GM12864 (cell line): ENCODE results near the gene NES.

Source experiments
- DNase-seq: peaks from one replicate; pipeline ENCODE4 v3.0.0-alpha.2; 2011; ENCODE audit warnings: low read depth
- H3K4me3 ChIP-seq: 2 replicates; pipeline ENCODE4 v1.5.1; 2011; ENCODE audit warnings: mild to moderate bottlenecking, low read depth, low read length, control low read depth
- TF ChIP-seq, protein P1 (sequence below): IDR thresholded peaks from 2 replicates; pipeline ENCODE4 v1.5.1; 2011; ENCODE audit warnings: low read depth, mild to moderate bottlenecking, moderate library complexity, low read length, control low read depth, inconsistent platforms; ENCODE audit errors: missing control alignments

Gene NES

DNA sequence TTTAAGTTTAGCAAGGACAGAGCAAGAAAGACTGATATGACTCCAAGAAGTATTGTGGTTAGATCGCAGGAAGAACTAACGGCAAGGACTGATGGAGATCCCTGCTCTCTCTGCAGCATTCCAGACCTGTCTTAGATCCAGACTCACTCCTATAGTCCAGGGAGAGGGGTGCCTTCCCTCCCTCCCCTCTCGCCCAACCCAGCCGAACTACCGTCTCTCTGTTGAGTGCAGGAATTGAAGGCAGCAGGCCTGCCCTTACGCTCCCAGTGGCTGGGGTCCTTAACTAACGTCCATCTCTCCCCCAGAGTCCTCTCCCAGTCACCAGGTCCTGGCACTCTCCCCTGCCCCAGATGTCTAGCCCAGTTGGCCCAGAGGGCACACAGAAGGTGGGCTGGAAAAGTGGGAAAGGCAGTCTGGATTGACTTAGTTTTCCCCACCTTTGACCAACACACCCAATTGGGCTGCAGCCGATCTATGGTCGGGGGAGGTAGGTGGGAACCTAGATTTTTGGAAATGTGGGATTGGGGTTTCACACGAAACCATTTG lies 27.0 kb upstream of the NES start:
- H3K4me3 ChIP-seq = no peak overlapping the region
- TF ChIP-seq, protein P1, sequence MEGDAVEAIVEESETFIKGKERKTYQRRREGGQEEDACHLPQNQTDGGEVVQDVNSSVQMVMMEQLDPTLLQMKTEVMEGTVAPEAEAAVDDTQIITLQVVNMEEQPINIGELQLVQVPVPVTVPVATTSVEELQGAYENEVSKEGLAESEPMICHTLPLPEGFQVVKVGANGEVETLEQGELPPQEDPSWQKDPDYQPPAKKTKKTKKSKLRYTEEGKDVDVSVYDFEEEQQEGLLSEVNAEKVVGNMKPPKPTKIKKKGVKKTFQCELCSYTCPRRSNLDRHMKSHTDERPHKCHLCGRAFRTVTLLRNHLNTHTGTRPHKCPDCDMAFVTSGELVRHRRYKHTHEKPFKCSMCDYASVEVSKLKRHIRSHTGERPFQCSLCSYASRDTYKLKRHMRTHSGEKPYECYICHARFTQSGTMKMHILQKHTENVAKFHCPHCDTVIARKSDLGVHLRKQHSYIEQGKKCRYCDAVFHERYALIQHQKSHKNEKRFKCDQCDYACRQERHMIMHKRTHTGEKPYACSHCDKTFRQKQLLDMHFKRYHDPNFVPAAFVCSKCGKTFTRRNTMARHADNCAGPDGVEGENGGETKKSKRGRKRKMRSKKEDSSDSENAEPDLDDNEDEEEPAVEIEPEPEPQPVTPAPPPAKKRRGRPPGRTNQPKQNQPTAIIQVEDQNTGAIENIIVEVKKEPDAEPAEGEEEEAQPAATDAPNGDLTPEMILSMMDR = no peak
- DNase-seq = no peak

DNA sequence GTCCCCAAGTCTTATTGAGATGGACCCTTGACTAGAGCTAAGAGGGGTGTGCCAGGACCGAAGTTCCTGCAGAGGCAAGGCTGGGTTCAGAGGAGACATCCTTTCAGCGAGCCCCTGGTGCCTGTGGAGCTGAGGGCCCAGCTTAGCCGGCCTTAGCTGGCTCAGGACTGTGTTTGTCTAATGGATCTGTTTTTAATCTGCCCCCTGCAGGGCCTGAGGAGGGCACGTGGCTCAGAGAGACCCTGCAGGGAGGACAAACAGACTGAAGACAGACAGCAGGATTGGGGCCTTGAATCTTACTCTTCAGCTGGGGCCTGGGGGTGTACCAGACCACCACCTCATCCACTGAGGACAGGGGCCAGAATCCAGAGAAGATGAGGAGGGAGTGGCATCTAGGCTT lies 26.5 kb upstream of the NES start:
- H3K4me3 ChIP-seq = no peak overlapping the region
- TF ChIP-seq, protein P1 = no peak
- no peak for DNase-seq

DNA sequence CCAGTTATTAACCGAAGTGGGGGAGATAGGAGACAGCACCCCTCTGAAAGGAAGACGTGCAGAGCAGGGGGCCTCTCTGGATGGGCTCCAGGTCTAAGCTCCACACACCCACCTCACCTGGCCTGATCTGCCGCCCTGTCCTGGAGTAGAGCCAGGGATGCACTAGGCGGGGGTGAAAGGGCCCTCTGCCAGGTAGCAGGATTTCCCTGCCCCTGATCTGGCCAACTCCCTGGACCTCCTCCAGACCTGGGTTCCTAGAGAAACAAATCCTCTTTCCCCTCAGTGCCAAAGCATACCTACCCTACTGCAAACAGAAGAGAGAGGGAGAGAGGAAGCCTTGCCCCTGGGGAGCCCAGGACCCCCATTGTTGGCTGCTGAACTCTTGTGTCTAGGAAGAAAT lies 26.1 kb upstream of the NES start:
- H3K4me3 ChIP-seq = no peak overlapping the region
- DNase-seq = no peak
- TF ChIP-seq, protein P1 = no peak

DNA sequence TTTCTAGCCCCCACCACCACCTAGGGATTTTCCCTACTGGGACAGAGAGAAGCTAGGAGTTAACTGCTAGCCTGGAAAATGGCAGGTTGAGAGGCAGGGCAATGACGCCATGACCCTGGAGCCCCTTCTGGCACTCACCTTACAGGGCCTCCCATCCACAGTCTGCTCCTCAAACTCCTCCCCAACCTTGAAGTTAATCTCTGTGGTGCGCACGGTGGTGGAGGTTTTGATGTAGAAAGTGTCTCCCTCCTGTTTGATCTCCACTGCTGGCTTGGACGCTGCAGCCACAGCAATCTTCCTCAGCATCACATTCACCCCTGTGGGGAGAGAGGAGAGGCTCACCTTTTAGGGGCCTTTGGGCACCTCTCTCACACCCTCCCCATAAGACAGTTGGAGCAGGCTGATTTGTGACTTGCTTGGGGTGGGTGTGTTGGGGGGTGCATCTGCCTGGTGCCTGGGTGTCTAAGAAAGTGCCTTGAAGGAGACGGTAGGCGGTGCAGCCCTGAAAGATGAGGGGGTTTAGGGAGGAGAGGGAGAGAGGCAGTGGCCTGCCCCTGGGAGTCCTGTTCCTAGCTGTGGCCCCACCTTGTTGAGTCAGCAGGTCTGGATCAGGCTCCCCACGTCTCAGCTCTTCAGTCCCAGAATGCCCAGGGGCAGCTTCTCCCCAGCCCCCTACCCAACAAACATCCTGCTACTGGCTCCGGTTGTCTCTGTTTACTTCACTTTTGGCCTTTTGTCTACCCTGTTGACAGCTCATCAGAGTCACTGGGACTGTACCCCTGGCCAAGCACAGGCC lies 23.7 kb upstream of the NES start:
- TF ChIP-seq, protein P1 = no peak
- no peak for DNase-seq

DNA sequence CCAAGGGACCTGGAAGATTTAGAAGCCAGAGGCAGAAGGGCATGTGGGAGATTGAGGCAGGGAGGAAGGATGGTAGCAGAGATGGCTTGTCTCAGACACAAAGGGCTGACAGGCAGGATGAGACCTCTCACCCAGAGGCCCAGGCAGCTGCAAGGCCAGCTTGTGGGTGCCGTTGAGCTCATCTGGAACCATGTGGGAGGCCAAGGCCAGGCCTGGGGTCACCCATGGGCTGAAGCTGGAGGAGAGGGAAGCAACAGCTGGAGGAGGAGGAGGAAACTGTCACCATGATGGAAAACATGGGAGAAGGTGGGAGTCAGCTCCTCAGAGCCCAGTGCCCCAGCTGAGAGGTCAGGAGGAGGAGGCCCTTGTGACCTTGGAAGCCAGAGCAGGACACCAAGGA lies 21.8 kb upstream of the NES start:
- H3K4me3 ChIP-seq = no peak overlapping the region
- TF ChIP-seq, protein P1 = no peak
- no peak for DNase-seq

More for the DNA sequence above, 23.7 kb upstream of the NES start:
- H3K4me3 ChIP-seq = no peak overlapping the region

DNA sequence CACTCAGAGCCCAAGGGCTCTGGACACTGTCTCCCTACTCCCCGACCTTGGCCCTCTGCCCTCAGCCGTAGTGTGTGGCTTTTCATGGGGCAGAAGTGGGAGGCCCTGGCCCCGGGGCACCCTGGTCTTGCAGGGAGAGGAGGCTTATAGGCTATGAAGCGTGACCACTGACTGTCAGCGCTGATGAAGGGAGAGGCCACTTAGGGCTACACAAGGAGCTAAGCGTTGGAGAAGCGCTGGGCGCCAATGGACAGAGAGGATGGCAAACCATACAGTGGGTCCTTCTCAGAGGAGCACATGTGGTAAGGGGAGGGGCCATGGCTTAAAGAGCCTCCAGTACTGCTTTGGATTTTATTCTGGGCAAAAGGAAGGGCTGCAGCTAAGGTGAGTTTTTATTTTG lies 20.3 kb upstream of the NES start:
- no peak for DNase-seq
- H3K4me3 ChIP-seq = no peak overlapping the region
- TF ChIP-seq, protein P1 = no peak

DNA sequence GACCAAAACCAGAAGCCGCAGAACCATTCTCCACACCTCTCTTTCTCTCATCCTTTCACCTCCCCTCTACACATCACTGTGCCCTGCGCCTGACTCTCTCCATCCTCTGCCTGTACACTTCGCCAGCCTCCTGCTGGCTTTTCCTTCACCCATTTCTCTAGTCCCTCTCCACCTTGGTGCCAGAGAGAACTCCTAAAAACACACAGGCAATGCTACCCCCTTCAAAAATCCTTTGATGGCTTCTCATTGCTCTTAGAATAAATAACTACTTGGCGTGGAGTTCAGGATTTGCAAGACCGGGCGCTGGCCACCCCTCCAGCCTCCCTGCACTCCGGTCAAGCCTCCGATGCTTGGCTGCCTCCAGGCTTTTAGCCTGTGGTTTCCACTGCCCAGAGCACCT lies 19.5 kb upstream of the NES start:
- no peak for DNase-seq
- H3K4me3 ChIP-seq = no peak overlapping the region
- TF ChIP-seq, protein P1 = no peak
